Astrocyte (in vitro differentiated cells and primary cell): ENCODE data around the gene ATP8A1.

ENCODE experiments used
- EZH2 ChIP-seq: IDR thresholded peaks from 2 replicates; pipeline ENCODE4 v1.6.1; 2012; ENCODE audit warnings: mild to moderate bottlenecking, low read length, inconsistent platforms; ENCODE audit not compliant: insufficient read depth
- TF ChIP-seq, protein P1 (sequence below): IDR thresholded peaks from 2 replicates; pipeline ENCODE4 v1.5.1; 2011; ENCODE audit warnings: low read depth, mild to moderate bottlenecking, inconsistent platforms, low read length, moderate library complexity; ENCODE audit not compliant: insufficient read depth

DNA sequence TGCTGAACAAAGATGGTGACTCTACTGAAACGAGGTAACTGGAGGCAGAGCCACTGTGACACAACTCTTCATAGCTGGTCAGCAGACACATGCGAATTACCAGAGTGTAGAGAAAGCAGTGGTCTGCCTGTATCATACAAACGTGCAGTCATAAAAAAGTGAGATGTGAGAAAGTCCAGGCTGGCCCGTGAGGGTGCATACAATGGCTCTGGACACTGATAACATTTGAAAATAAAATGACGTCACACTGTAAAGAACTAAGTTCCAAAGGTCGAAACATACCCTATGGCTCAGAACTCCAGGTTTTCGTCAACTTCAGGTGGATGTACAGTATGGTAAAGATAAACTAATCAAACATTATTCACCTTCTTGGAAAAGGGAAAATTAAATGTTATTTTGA is 163.9 kb downstream of the ATP8A1 start:
- TF ChIP-seq, protein P1, sequence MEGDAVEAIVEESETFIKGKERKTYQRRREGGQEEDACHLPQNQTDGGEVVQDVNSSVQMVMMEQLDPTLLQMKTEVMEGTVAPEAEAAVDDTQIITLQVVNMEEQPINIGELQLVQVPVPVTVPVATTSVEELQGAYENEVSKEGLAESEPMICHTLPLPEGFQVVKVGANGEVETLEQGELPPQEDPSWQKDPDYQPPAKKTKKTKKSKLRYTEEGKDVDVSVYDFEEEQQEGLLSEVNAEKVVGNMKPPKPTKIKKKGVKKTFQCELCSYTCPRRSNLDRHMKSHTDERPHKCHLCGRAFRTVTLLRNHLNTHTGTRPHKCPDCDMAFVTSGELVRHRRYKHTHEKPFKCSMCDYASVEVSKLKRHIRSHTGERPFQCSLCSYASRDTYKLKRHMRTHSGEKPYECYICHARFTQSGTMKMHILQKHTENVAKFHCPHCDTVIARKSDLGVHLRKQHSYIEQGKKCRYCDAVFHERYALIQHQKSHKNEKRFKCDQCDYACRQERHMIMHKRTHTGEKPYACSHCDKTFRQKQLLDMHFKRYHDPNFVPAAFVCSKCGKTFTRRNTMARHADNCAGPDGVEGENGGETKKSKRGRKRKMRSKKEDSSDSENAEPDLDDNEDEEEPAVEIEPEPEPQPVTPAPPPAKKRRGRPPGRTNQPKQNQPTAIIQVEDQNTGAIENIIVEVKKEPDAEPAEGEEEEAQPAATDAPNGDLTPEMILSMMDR, result no peak
- TF ChIP-seq EZH2, result no peak
